PC-3 (cell line): ENCODE results near the gene GAPDH.

Source experiments
- EZH2 ChIP-seq: fragments of 300-600 bp; sonication (generic); IDR thresholded peaks from one replicate; pipeline ENCODE4 v1.6.1; 2017; ENCODE audit warnings: antibody characterized with exemption, mild to moderate bottlenecking, low read length; ENCODE audit not compliant: unreplicated experiment
- EZH2phosphoT487 ChIP-seq: fragments of 300-600 bp; sonication (generic); IDR thresholded peaks from 2 replicates; pipeline ENCODE4 v1.6.1; 2018; ENCODE audit warnings: mild to moderate bottlenecking, antibody characterized with exemption, low read length, borderline replicate concordance
- TF ChIP-seq, protein P1 (sequence below): fragments of 300-600 bp; sonication (generic); conservative IDR thresholded peaks from 2 replicates; pipeline ENCODE4 v1.5.1; 2017; ENCODE audit warnings: antibody characterized with exemption, low read depth, mild to moderate bottlenecking, low read length

DNA sequence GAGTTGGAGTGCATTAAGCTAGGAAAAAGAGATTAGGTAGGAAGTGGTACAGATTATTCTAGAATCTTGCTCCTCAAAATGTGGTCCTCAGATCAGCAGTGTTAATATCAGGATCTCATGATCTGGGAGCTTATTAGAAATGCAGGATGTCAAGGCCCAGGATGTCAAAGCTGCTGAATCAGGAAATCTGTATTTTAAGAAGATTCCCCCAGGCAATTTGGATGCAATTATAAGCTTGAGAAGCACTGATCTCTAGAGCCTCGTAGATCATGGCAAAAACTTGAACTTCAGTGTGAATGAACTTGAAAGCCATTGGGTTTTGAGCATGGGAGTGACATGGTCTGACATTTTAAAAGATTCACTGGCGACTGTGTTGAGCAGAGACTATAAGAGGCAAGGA, 33.9 kb upstream of the GAPDH start:
- TF ChIP-seq EZH2 (no peak), EZH2phosphoT487 (no peak)
- TF ChIP-seq, protein P1, sequence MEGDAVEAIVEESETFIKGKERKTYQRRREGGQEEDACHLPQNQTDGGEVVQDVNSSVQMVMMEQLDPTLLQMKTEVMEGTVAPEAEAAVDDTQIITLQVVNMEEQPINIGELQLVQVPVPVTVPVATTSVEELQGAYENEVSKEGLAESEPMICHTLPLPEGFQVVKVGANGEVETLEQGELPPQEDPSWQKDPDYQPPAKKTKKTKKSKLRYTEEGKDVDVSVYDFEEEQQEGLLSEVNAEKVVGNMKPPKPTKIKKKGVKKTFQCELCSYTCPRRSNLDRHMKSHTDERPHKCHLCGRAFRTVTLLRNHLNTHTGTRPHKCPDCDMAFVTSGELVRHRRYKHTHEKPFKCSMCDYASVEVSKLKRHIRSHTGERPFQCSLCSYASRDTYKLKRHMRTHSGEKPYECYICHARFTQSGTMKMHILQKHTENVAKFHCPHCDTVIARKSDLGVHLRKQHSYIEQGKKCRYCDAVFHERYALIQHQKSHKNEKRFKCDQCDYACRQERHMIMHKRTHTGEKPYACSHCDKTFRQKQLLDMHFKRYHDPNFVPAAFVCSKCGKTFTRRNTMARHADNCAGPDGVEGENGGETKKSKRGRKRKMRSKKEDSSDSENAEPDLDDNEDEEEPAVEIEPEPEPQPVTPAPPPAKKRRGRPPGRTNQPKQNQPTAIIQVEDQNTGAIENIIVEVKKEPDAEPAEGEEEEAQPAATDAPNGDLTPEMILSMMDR: no peak
